ENCODE measurements around the gene DUOXA2. TPM values are rescaled to one million over a fixed set of nuclear protein-coding genes. Genes with fewer than 3 reads are reported as not detected.
"Not testable (repeated sequence)": the region's sequence is repeated elsewhere in the genome, so short reads cannot be mapped to it uniquely, and the experiment has no call there.

Gene DUOXA2
- total and polyA plus RNA-seq, 5 donors: 0.05 TPM; not detected in 4

- no peak overlapping the region for H3K4me3 ChIP-seq (ENCODE audit: low read length)
- ATAC-seq (no peak), DNase-seq (no peak)
- H3K9me3 ChIP-seq (ENCODE audit: control insufficient read depth, low read length): no peaks in the 10 kb centered on the region
- H3K27ac ChIP-seq (ENCODE audit: low read length): no peak overlapping the region
- intact Hi-C loops (cut with DNase I): no loop called here
- no peaks in the 10 kb centered on the region for H3K27me3 ChIP-seq (ENCODE audit: control insufficient read depth, insufficient read depth)
- H3K4me1 ChIP-seq (ENCODE audit: control insufficient read depth, insufficient read depth, low read length): no peaks in the 10 kb centered on the region
- 80% methylated on average over 7 of the region's 7 CpGs for WGBS
Observed at GRCh38 chr15:45130291-45131000, 16.3 kb downstream of the DUOXA2 start.

DNA sequence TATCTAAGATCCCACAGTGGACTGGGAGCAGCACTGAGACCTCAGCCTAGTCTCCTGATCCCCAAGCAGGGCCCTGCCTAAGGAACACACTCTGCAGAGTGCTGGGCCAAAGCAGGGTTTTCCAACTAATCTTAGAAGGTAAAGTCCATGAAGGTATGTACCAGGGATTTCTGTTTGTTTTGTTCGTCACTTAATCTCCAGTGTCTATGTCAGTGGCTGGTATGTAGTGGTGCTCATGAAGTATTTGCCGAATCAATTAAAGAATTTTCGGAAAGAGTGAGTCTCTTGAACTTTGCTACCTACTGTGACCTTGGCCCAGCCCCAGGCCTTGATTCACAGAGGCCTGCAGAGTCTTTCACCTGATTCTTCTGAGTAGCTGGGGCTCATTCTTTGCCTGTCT is 17.4 kb downstream of the DUOXA2 start:
- 93% methylated on average over 3 of the region's 3 CpGs for WGBS
- Histone ChIP-seq H3K27ac (ENCODE audit: low read length) (no peak overlapping the region), H3K9me3 (ENCODE audit: control insufficient read depth, low read length) (no peaks in the 10 kb centered on the region), H3K4me1 (ENCODE audit: control insufficient read depth, insufficient read depth, low read length) (no peaks in the 10 kb centered on the region), H3K27me3 (ENCODE audit: control insufficient read depth, insufficient read depth) (no peaks in the 10 kb centered on the region), H3K4me3 (ENCODE audit: low read length) (no peak overlapping the region)
- intact Hi-C loops (cut with DNase I): no loop called here
- ATAC-seq (no peak), DNase-seq (no peak)

DNA sequence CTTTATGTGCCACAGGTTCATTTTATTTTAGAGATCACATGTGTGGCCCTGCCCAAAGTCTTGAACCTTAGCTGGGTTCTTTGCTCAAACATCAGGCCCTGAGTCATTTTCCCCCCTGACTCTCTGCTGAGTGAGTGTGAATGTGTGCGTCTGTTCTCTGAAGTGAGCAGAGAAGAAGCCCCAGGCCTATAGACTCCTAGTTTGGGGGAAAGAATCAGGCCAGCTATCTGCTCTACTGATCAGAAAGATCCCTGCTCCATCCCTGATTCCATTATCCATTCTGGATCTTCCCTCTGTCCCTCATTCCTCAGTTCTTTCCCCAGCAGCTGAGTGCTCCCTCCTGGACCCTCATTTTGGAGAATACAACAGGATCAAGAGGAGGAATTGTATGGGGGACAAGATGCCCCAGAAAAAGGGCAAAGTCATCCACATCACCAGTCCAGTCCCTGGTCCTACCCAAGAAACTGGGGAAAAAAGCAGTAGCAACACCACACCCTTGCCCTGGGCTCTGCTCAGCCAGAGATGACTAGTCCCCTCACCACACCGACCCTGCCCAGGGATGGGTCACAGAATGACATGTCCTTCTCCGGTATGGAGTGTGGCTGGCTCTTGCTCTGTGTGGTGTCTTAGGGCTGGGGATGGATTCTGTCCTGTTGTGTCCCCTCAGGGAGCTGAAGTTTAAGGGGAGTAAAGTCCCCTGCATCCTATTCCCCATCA is 18.9 kb downstream of the DUOXA2 start:
- no peaks in the 10 kb centered on the region for H3K4me1 ChIP-seq (ENCODE audit: control insufficient read depth, insufficient read depth, low read length)
- 64% methylated on average over 3 of the region's 3 CpGs for WGBS
- ATAC-seq (no peak), DNase-seq (no peak)
- H3K27ac ChIP-seq (ENCODE audit: low read length): no peak overlapping the region
- H3K9me3 ChIP-seq (ENCODE audit: control insufficient read depth, low read length): no peaks in the 10 kb centered on the region
- intact Hi-C loops (cut with DNase I): no loop called here
- no peak overlapping the region for H3K4me3 ChIP-seq (ENCODE audit: low read length)
- H3K27me3 ChIP-seq (ENCODE audit: control insufficient read depth, insufficient read depth): no peaks in the 10 kb centered on the region

GRCh38 chr15:45133561-45133920 is 19.4 kb downstream of the DUOXA2 start:
- no peak for DNase-seq
- ATAC-seq: no peak
- Histone ChIP-seq H3K27ac (ENCODE audit: low read length) (no peak overlapping the region), H3K9me3 (ENCODE audit: control insufficient read depth, low read length) (no peaks in the 10 kb centered on the region), H3K4me3 (ENCODE audit: low read length) (no peak overlapping the region), H3K27me3 (ENCODE audit: control insufficient read depth, insufficient read depth) (no peaks in the 10 kb centered on the region), H3K4me1 (ENCODE audit: control insufficient read depth, insufficient read depth, low read length) (no peaks in the 10 kb centered on the region)
- intact Hi-C loops (cut with DNase I): no loop called here
- whole genome bisulfite sequencing: 72% methylated on average over 5 of the region's 5 CpGs

DNA sequence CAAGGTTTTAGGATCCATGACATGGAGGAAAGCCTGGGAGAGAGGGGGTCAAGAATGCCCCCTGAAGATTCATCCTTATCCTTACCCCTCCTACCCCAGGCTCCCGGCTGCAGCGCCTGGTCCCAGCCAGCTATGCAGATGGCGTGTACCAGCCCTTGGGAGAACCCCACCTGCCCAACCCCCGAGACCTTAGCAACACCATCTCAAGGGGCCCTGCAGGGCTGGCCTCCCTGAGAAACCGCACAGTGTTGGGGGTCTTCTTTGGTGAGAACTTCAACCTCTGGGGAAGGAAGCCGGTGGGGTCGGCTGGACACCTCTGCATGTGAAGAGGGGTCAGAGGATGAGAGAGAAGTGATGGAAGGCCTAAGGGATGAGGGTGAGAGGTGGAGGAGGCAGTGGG is 19.9 kb downstream of the DUOXA2 start:
- no peak for DNase-seq
- intact Hi-C loops (cut with DNase I): no loop called here
- no peak for ATAC-seq
- Histone ChIP-seq H3K9me3 (ENCODE audit: control insufficient read depth, low read length) (no peaks in the 10 kb centered on the region), H3K4me1 (ENCODE audit: control insufficient read depth, insufficient read depth, low read length) (no peaks in the 10 kb centered on the region), H3K4me3 (ENCODE audit: low read length) (no peak overlapping the region), H3K27ac (ENCODE audit: low read length) (no peak overlapping the region), H3K27me3 (ENCODE audit: control insufficient read depth, insufficient read depth) (no peaks in the 10 kb centered on the region)
- 89% methylated on average over 7 of the region's 7 CpGs for WGBS

DNA sequence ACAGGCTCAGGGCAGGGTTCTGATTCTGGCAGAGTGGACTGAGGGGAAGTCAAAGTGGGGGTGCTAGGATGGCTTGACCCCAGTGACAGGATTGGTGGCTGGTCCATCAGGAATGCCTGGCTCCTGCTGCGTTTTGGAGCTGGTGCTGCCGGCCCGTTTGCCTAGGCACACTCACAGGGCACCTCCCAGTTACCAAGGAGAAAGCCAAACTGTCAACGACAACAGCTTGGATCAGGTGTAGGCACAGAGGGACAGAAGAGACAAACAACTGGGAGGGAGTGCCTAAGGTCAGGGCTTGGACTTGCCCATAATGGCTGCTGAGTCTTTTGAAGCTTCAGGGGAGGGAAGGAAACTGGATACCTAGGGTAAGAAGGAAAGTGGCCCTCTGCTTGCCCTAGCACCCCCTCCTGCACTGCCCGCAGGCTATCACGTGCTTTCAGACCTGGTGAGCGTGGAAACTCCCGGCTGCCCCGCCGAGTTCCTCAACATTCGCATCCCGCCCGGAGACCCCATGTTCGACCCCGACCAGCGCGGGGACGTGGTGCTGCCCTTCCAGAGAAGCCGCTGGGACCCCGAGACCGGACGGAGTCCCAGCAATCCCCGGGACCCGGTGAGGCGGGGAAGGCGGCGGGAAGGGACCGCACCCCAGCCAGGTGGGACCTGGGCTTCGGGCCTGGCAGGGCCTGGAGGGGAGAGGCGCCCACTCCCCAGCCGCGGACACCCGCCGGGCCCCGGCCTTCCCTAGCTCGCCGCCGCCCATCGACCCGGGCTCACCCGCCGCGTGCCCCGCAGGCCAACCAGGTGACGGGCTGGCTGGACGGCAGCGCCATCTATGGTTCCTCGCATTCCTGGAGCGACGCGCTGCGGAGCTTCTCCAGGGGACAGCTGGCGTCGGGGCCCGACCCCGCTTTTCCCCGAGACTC is 20.8 kb downstream of the DUOXA2 start:
- intact Hi-C loops (cut with DNase I): no loop called here
- Histone ChIP-seq H3K4me3 (ENCODE audit: low read length) (peak overlapping the region; percentile 8), H3K27me3 (ENCODE audit: control insufficient read depth, insufficient read depth) (no peaks in the 10 kb centered on the region), H3K27ac (ENCODE audit: low read length) (no peak overlapping the region), H3K9me3 (ENCODE audit: control insufficient read depth, low read length) (no peaks in the 10 kb centered on the region), H3K4me1 (ENCODE audit: control insufficient read depth, insufficient read depth, low read length) (no peaks in the 10 kb centered on the region)
- 10% methylated on average over 57 of the region's 57 CpGs for WGBS
- DNase-seq: peak in 1 of 3 donors; percentile 73
- peak; percentile 44 to 58 for ATAC-seq

DNA sequence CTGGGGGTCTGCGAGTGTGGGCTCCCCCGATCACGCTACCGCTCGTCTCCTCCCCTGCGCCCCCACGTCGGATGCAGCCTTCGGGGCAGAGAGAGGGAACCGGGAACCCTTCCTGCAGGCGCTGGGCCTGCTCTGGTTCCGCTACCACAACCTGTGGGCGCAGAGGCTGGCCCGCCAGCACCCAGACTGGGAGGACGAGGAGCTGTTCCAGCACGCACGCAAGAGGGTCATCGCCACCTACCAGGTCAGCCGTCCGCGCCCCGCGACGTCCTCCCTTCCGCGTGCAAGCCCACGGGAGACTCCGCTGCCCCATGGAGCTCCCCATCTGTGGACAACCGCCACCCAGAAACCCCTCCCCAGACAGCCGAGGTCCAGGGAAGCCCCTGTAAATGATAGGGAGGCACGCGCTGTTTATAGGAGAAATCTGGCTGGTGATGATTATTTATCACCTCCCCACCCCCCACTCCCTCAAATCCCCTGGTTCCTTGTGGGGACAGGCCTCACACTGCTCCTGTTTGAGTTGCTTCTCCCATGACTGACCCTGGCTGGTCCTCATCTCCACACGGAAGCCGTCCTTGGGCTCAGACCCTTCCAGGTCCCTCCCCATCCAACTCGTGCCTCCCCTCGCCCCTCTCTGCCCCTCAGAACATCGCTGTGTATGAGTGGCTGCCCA is 21.7 kb downstream of the DUOXA2 start:
- WGBS: 19% methylated on average over 9 of the region's 37 CpGs
- H3K27ac ChIP-seq (ENCODE audit: low read length); H3K27me3 ChIP-seq (ENCODE audit: control insufficient read depth, insufficient read depth); H3K4me3 ChIP-seq (ENCODE audit: low read length); intact Hi-C loops (cut with DNase I); H3K9me3 ChIP-seq (ENCODE audit: control insufficient read depth, low read length); H3K4me1 ChIP-seq (ENCODE audit: control insufficient read depth, insufficient read depth, low read length); DNase-seq: not testable (repeated sequence)
- peak; percentile 9 to 20 for ATAC-seq

- no peaks in the 10 kb centered on the region for H3K9me3 ChIP-seq (ENCODE audit: control insufficient read depth, low read length)
- intact Hi-C loops (cut with DNase I): no loop called here
- H3K27me3 ChIP-seq (ENCODE audit: control insufficient read depth, insufficient read depth): no peaks in the 10 kb centered on the region
- H3K27ac ChIP-seq (ENCODE audit: low read length): no peak overlapping the region
- WGBS: 24% methylated on average over 10 of the region's 10 CpGs
- DNase-seq (no peak), ATAC-seq (no peak)
- no peaks in the 10 kb centered on the region for H3K4me1 ChIP-seq (ENCODE audit: control insufficient read depth, insufficient read depth, low read length)
- no peak overlapping the region for H3K4me3 ChIP-seq (ENCODE audit: low read length)
Observed at GRCh38 chr15:45136378-45136764, 22.2 kb downstream of the DUOXA2 start.

- no peak overlapping the region for H3K4me3 ChIP-seq (ENCODE audit: low read length)
- no peaks in the 10 kb centered on the region for H3K9me3 ChIP-seq (ENCODE audit: control insufficient read depth, low read length)
- ATAC-seq: no peak
- no peaks in the 10 kb centered on the region for H3K27me3 ChIP-seq (ENCODE audit: control insufficient read depth, insufficient read depth)
- no peak for DNase-seq
- H3K4me1 ChIP-seq (ENCODE audit: control insufficient read depth, insufficient read depth, low read length): no peaks in the 10 kb centered on the region
- no peak overlapping the region for H3K27ac ChIP-seq (ENCODE audit: low read length)
- 81% methylated on average over 8 of the region's 8 CpGs for WGBS
- intact Hi-C loops (cut with DNase I): no loop called here
Observed at GRCh38 chr15:45137703-45138102, 23.6 kb downstream of the DUOXA2 start.

DNA sequence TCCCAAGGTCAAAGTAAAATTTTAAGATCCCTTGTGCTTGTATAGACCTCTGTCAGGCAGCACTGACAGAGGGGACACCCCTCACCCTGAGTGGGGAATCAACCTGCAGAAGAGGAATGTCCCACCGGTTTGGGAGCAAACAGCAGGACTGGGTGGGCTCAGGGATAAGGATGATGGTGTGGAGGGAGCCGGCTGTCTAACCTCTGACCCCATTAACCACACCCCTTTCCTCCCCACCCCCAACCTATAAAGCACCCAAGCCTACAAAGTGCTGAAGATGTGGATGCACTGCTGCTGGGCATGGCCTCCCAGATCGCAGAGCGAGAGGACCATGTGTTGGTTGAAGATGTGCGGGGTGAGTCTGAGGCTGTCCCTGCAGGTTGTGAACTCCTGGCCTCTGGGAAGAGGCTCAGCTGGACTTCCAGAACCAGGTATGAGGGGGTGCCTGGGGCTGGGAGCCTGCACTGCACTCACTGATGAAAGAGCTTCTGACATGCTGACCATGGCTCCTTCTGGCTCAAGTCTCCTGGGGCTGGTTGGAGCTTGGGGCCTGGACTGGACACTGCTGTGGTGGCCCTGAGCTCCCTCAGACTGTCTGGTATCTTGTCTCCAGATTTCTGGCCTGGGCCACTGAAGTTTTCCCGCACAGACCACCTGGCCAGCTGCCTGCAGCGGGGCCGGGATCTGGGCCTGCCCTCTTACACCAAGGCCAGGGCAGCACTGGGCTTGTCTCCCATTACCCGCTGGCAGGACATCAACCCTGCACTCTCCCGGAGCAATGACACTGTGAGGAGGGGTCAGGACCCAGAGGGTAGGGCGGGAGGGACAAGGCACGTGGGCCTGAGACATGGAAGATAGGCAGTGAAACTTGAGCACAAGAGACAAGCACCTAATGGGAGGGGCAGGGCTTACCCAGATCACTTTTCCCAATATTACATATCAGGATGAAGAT is 25.0 kb downstream of the DUOXA2 start:
- H3K27ac ChIP-seq (ENCODE audit: low read length): no peak overlapping the region
- intact Hi-C loops (cut with DNase I): no loop called here
- DNase-seq: peak in 1 of 3 donors; percentile 22
- H3K4me1 ChIP-seq (ENCODE audit: control insufficient read depth, insufficient read depth, low read length): no peaks in the 10 kb centered on the region
- WGBS: 70% methylated on average over 12 of the region's 12 CpGs
- H3K27me3 ChIP-seq (ENCODE audit: control insufficient read depth, insufficient read depth): no peaks in the 10 kb centered on the region
- H3K4me3 ChIP-seq (ENCODE audit: low read length): no peak overlapping the region
- no peak for ATAC-seq
- H3K9me3 ChIP-seq (ENCODE audit: control insufficient read depth, low read length): no peaks in the 10 kb centered on the region
